NB4 (cell line): ENCODE measurements around the gene POU5F2.

Experiments used
- POLR2A ChIP-seq: IDR thresholded peaks from 2 replicates; pipeline ENCODE4 v1.6.1; 2011; ENCODE audit warnings: mild to moderate bottlenecking; ENCODE audit not compliant: insufficient read length; ENCODE audit errors: extremely low read depth
- TF ChIP-seq, protein P1 (sequence below): IDR thresholded peaks from one replicate; pipeline ENCODE4 v1.5.1; 2012; ENCODE audit warnings: low read depth, low read length

DNA sequence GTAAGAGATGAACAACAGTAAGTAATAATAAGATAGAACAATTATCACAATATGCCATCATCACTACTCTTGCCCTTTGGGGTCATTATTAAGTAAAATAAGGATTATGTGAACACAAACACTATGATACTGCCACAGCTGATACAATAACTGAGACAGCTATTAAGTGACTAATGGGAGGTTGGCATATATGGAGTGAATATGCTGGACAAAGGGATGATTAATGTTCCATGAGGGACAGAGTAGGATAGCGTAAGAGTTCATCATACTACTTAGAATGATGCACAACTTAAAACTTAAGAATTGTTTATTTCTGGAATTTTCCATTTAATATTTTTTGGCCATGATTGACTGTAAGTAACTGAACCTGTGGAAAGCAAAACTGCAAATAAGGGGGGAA, 16.6 kb downstream of the POU5F2 start:
- no peak for TF ChIP-seq POLR2A
- TF ChIP-seq, protein P1, sequence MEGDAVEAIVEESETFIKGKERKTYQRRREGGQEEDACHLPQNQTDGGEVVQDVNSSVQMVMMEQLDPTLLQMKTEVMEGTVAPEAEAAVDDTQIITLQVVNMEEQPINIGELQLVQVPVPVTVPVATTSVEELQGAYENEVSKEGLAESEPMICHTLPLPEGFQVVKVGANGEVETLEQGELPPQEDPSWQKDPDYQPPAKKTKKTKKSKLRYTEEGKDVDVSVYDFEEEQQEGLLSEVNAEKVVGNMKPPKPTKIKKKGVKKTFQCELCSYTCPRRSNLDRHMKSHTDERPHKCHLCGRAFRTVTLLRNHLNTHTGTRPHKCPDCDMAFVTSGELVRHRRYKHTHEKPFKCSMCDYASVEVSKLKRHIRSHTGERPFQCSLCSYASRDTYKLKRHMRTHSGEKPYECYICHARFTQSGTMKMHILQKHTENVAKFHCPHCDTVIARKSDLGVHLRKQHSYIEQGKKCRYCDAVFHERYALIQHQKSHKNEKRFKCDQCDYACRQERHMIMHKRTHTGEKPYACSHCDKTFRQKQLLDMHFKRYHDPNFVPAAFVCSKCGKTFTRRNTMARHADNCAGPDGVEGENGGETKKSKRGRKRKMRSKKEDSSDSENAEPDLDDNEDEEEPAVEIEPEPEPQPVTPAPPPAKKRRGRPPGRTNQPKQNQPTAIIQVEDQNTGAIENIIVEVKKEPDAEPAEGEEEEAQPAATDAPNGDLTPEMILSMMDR: no peak
